ENCODE results near the gene MOSPD3.

Gene MOSPD3

GRCh38 chr7:100586266-100587025, 25.9 kb upstream of the MOSPD3 start, which contains the start of gene FBXO24:
TSS of gene FBXO24 (plus strand) at chr7:100586328. CDS start at chr7:100586626, 298 bp downstream.
- Histone ChIP-seq H3K4me1 (ENCODE audit: control insufficient read depth in 1 of 2, insufficient read depth in 1 of 2, low read depth in 1 of 2, low read length in 1 of 2) (peaks cover 30 to 47% of the 10 kb centered on the region in 2 experiments), H3K27me3 (peaks cover 25% of the 10 kb centered on the region), H3K36me3 (peaks cover 12% of the 10 kb centered on the region), H3K4me3 (ENCODE audit: low read depth in 1 of 2, low read length in 1 of 2) (peak within 1 kb of the TSS; percentile 85 to 87), H3K27ac (peak within 1 kb of the TSS; percentile 95), H3K9me3 (no peaks in the 10 kb centered on the region)
- TF ChIP-seq, protein P1, sequence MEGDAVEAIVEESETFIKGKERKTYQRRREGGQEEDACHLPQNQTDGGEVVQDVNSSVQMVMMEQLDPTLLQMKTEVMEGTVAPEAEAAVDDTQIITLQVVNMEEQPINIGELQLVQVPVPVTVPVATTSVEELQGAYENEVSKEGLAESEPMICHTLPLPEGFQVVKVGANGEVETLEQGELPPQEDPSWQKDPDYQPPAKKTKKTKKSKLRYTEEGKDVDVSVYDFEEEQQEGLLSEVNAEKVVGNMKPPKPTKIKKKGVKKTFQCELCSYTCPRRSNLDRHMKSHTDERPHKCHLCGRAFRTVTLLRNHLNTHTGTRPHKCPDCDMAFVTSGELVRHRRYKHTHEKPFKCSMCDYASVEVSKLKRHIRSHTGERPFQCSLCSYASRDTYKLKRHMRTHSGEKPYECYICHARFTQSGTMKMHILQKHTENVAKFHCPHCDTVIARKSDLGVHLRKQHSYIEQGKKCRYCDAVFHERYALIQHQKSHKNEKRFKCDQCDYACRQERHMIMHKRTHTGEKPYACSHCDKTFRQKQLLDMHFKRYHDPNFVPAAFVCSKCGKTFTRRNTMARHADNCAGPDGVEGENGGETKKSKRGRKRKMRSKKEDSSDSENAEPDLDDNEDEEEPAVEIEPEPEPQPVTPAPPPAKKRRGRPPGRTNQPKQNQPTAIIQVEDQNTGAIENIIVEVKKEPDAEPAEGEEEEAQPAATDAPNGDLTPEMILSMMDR (IDR thresholded peaks at IDR 0.05): no peak

DNA sequence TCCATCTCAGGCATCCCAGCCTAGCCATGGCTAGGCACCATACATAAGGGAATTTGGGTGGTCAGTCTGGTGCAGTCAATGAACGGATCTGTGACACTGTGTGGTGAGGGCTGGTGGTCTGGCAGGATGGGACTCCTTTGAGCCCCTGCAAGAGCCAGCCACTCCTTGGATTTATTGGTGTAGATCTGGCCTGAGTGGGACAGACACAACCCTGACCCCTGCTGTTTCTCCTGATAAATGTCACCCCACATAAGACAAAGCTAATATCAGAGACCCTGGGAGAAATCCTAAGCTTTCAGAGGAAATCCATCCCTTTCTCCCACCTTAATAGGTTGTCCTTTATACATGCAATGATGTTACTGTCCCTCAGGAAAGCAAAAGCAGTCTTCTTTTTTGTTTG, 23.9 kb upstream of the MOSPD3 start:
- peaks cover 30% of the 10 kb centered on the region for H3K27me3 ChIP-seq
- H3K36me3 ChIP-seq: no peaks in the 10 kb centered on the region
- TF ChIP-seq, protein P1 (IDR thresholded peaks at IDR 0.05): peak; percentile 28
- no peaks in the 10 kb centered on the region for H3K9me3 ChIP-seq
- peaks cover 14 to 29% of the 10 kb centered on the region in 2 experiments for H3K4me1 ChIP-seq (ENCODE audit: control insufficient read depth in 1 of 2, insufficient read depth in 1 of 2, low read depth in 1 of 2, low read length in 1 of 2)
- H3K4me3 ChIP-seq (ENCODE audit: low read depth in 1 of 2, low read length in 1 of 2): no peak overlapping the region
- H3K27ac ChIP-seq: no peak overlapping the region

DNA sequence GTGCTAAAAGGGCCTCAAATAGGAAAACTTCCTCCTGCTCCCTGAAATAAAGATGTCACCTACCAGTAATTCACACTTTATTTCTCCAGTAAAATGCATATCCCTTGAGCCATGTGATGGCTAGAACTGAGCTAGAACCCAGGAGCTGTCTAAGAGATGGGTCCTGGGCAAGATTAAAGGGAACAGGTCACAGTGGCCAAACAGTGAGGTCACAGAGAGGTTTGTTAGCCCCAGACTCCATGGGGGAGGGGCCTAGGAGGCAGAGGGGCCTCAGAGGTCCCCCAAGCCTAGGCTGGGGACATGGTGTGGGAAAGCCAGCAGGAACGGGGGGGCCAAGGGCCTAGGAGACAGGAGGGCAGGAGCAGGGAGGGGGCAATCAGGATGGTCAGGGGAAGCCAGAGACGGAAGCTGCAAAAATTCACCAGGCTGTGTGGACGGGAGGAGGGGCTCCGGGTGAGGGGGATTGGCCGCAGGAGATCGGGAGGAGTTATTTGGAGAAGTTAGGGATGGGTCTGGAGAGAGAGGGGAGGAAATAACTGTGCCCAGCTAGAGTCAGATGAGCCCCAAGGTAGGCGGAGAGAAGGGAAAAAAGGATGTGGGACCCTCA, 22.9 kb upstream of the MOSPD3 start:
- Histone ChIP-seq H3K27me3 (peaks cover 30% of the 10 kb centered on the region), H3K36me3 (no peaks in the 10 kb centered on the region), H3K4me3 (ENCODE audit: low read depth in 1 of 2, low read length in 1 of 2) (no peak overlapping the region), H3K9me3 (no peaks in the 10 kb centered on the region), H3K27ac (no peak overlapping the region), H3K4me1 (ENCODE audit: control insufficient read depth in 1 of 2, insufficient read depth in 1 of 2, low read depth in 1 of 2, low read length in 1 of 2) (peaks cover 10 to 22% of the 10 kb centered on the region in 2 experiments)
- TF ChIP-seq, protein P1 (IDR thresholded peaks at IDR 0.05): no peak

- peaks cover 30% of the 10 kb centered on the region for H3K27me3 ChIP-seq
- no peak overlapping the region for H3K27ac ChIP-seq
- H3K9me3 ChIP-seq: no peaks in the 10 kb centered on the region
- H3K36me3 ChIP-seq: no peaks in the 10 kb centered on the region
- H3K4me1 ChIP-seq (ENCODE audit: control insufficient read depth in 1 of 2, insufficient read depth in 1 of 2, low read depth in 1 of 2, low read length in 1 of 2): peaks cover 10 to 14% of the 10 kb centered on the region in 2 experiments
- TF ChIP-seq, protein P1 (IDR thresholded peaks at IDR 0.05): no peak
- H3K4me3 ChIP-seq (ENCODE audit: low read depth in 1 of 2, low read length in 1 of 2): no peak overlapping the region
Observed at GRCh38 chr7:100590077-100590737, 22.1 kb upstream of the MOSPD3 start.

- H3K27me3 ChIP-seq: peaks cover 30% of the 10 kb centered on the region
- TF ChIP-seq, protein P1 (IDR thresholded peaks at IDR 0.05): no peak
- H3K9me3 ChIP-seq: no peaks in the 10 kb centered on the region
- no peak overlapping the region for H3K4me3 ChIP-seq (ENCODE audit: low read depth in 1 of 2, low read length in 1 of 2)
- no peak overlapping the region for H3K27ac ChIP-seq
- H3K36me3 ChIP-seq: no peaks in the 10 kb centered on the region
- H3K4me1 ChIP-seq (ENCODE audit: control insufficient read depth in 1 of 2, insufficient read depth in 1 of 2, low read depth in 1 of 2, low read length in 1 of 2): peaks cover 9 to 10% of the 10 kb centered on the region in 2 experiments
Observed at GRCh38 chr7:100591596-100591995, 20.7 kb upstream of the MOSPD3 start.

All from neutrophil (primary cell).